Mammary epithelial cell (primary cell): ENCODE results near the gene CYB561.

Source experiments
- CTCF ChIP-seq, 2 donors: IDR thresholded peaks in 1 of 2; conservative IDR thresholded peaks in 1 of 2; 2 replicates each; pipeline ENCODE4 v1.5.1; 2011 to 2012; ENCODE audit warnings: inconsistent platforms in 2 of 2, low read length in 2 of 2, mild to moderate bottlenecking in 2 of 2, control low read depth in 1 of 2, low read depth in 1 of 2; ENCODE audit not compliant: insufficient read depth in 1 of 2; ENCODE audit errors: extremely low read depth in 1 of 2
- EZH2 ChIP-seq: IDR thresholded peaks from 2 replicates; pipeline ENCODE4 v1.6.1; 2012; ENCODE audit warnings: low read length, inconsistent platforms, borderline replicate concordance

DNA sequence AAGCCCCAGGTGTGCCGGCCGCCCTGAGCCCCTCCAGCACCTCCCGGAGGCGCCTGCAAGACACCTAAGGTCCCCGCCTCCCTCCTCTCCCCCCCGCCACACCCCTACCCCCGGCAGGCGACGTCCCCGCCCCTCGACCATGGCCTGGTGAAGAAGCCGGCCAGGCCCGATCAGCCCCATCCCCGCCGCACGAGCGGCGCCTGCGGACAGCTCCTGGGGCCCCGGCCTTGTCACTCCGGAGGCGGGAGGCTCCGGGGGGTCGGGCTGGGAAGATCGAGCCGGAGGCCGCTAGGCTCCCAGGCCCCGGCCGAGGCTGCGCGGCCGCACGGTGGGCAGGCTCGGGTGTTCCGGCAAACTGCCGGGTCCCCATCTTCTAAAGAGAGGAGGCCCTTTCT is 30.4 kb upstream of the CYB561 start:
- TF ChIP-seq CTCF (conservative IDR thresholded peaks at IDR 0.05 in 1 of 2, IDR thresholded peaks at IDR 0.05 in 1 of 2; ENCODE audit: extremely low read depth in 1 of 2, insufficient read depth in 1 of 2, low read depth in 1 of 2, low read length in 2 of 2) (no peak), EZH2 (no peak)
